Ovary (tissue), 3 donors: ENCODE measurements around the gene MAPK6.

Experiments
- CTCF ChIP-seq, 3 donors: fragments of 450-650 bp in 2 of 3; fragments of 200-600 bp in 1 of 3; IDR thresholded peaks; one replicate each; pipeline versions ENCODE4 v1.5.1 to v1.8.0; 2016 to 2022; ENCODE audit warnings: antibody characterized with exemption in 3 of 3, mild to moderate bottlenecking in 1 of 3
- EP300 ChIP-seq: sonication (generic); formaldehyde crosslinking; IDR thresholded peaks from one replicate; pipeline ENCODE4 v1.6.1; 2017; ENCODE audit warnings: antibody characterized with exemption
- POLR2A ChIP-seq: fragments of 450-650 bp; IDR thresholded peaks from one replicate; pipeline ENCODE4 v1.6.1; 2017; ENCODE audit warnings: antibody characterized with exemption, mild to moderate bottlenecking, moderate library complexity
- donor health status: DM: no; HTN: no; CAD: no.

GRCh38 chr15:52105846-52106245, 86.8 kb downstream of the MAPK6 start:
- TF ChIP-seq CTCF (IDR thresholded peaks at IDR 0.05) (no peak), POLR2A (no peak), EP300 (no peak)
